GM19452 (cell line): ENCODE results near the gene SLC66A1.

ENCODE experiments used
- ATAC-seq: cut with Tn5 transposase; IDR thresholded peaks from one replicate; pipeline ENCODE4 v1.9.1; 2021; ENCODE audit not compliant: unreplicated experiment

Gene SLC66A1

DNA sequence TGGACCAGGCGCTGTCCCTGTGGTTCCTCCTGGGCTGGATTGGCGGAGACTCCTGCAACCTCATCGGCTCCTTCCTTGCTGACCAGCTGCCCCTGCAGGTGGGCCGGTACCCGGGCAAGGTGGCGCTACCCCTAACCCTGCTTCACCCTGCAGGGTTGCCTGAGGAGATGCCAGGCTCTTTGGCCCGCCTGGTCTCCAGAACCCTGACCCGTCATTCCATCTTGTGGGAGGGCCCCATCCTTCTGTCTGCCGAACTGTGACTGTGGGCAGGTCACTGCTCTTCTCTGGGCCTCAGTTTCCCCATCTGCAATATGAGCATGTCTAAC lies 12.5 kb downstream of the SLC66A1 start:
- ATAC-seq, result no peak

DNA sequence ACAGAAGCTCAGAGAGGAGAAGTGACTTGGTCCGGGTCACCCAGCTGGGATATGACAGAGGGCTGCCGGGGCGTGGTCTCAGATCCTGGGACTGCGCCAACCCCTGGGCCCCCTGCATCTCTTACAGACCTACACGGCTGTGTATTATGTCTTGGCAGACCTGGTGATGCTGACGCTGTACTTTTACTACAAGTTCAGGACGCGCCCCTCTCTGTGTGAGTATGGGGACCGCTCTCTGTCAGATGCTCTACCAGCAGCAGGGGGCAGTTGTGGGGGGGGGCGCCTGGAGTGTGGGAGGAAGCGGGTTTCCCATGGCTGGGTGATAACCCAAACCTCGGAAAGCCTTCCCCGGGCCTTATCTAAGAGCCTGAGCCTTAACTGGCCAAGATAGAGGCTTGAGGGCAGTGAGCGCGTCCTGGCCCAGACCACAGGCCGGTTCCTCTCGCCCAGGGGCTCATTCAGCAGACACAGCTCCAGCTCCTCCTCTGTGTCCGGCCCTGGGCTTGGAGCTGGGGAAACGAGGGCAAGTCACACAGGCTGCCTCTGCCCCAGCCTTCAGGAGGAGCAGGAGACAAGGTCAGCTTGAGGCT lies 13.3 kb downstream of the SLC66A1 start:
- ATAC-seq, result no peak

DNA sequence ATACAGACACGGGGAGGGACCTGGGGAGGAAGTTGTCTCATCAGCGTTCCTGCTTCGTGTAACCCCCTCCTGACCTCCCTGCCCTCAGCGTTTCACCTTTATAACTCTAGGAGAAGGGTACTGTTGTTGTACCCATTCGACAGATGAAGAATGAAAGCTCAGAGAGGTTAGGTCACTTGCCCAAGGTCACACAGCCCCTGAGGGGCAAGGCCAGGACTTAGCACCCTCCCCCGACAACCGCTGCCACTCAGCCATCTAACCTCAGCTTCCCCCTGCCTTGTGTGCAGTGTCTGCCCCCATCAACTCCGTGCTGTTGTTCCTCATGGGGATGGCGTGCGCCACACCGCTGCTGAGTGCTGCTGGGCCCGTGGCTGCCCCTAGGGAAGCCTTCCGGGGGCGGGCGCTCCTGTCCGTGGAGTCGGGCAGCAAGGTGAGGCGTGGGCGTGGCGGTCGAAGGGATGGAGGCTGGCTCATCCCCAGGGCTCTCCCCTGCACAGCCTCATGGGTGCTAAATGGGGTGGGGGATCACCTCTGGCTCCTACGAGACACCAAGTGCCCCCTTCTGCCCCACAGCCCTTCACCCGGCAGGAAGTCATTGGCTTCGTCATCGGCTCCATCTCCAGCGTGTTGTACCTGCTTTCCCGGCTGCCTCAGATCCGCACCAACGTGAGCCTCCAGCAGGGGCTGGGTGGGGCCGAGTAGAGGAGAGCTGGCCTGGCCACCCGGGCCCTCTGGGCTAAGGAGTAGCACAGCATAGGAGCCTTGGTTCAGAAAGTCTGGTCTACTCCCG lies 14.0 kb downstream of the SLC66A1 start:
- ATAC-seq, result no peak

GRCh38 chr1:19326748-19327065 lies 14.6 kb downstream of the SLC66A1 start:
- ATAC-seq, result no peak

DNA sequence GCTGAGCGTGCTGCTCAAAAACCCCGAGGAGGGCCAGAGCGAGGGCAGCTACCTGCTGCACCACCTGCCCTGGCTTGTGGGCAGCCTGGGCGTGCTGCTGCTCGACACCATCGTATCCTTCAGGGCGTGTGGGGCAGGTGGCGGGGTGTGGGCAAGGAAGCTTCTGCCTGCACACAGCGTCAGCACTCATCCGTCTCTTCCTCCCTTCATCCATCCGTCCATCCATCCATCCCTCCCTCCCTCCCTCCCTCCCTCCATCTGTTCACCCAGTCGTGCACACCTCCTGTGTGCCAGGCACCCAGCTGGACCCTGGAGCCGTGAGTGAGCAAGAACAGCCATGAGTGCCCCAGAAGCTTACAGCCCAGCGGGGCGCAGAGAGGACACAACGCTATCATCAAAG lies 15.2 kb downstream of the SLC66A1 start:
- no peak for ATAC-seq

DNA sequence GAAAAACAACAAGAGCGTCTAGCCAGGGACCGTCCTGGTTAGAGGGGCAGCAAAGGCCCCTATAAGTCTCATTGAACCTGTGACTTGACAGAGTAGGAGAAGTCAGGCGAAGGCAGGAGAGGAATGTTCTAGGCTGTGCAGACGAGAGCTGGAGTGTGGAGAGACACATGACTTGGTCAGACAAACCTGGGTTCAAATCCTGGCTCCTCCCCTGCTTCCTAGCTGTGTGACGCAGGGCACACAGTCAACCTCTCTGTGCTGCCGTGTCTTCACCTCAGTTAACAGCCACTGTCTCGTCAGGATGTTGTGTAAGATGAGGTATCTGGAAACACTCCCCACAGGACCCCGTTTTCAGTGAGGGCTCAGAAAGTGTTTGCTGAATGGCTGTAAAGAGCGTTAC lies 15.6 kb downstream of the SLC66A1 start:
- no peak for ATAC-seq

- no peak for ATAC-seq
These were observed 16.4 kb downstream of the SLC66A1 start for GRCh38 chr1:19328486-19328885.

DNA sequence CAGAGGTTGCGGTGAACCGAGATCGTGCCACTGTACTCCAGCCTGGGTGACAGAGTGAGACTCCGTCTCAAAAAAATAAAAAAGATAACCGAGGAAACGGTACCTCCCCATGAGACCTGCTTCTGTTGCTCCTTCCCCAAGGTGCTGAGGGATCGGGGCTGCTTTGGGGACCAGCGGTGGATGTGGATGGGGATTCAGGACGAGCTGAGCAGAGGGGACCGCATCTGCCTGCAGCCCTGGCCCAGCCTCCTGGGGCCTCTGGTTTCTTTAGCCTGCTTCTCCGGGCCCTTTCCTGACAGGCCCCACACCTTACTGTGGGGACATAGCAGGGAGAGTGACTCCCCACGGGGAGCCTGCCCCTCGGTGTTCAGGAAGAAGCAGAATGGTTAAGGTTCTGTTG lies 17.1 kb downstream of the SLC66A1 start:
- ATAC-seq, result no peak

DNA sequence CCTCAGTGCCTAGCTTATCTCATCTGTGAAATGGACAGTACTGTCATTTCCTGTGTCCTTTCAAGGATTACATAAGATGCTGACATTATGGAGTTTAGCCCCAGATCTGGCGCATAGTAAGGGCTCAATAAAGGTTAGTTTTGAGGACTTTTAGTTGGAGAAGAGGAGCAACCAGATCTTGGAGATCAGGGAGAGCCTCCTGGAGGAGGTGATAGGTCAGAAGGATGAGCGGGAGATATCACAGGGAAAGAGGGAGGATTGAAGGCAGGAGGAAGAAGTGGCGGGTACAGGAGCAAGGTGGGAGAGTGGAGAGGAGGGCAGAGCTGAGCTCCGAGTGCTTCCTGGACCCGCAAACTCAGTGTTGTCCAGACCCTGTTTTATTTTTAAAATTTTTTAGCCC lies 17.5 kb downstream of the SLC66A1 start:
- no peak for ATAC-seq

- ATAC-seq, result no peak
These were observed 18.5 kb downstream of the SLC66A1 start for GRCh38 chr1:19330449-19331135.

DNA sequence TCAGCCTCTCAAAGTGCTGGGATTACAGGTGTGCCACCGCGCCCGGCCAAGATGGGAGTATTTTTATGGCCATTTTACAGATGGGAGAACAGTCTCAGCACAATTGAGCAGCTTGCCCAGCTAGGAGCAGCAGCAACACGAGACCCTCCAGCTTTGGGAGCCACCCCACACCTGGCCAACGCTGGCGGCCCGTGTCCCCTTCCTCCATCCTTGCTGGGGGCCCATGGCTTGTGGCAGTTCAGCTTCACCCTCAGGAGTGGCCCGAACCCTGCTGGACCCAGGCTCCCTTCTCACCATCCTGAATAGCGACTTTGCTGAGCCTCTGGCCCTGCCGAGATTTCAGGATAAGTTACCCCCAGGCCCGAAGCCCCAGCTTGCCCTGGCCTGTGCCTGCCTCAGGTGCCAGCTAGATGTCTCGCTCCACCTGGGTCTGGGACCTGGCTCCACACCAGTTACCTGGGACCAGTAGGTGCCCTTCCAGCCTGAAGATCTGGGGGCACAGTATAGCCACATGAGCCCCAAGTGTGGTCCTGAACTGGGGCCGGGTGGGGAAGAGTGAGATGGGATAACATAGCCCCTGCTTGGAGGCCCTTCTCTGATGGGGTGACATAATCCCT lies 19.2 kb downstream of the SLC66A1 start:
- ATAC-seq, result no peak

GRCh38 chr1:19332832-19333231 lies 20.7 kb downstream of the SLC66A1 start:
- ATAC-seq, result no peak

DNA sequence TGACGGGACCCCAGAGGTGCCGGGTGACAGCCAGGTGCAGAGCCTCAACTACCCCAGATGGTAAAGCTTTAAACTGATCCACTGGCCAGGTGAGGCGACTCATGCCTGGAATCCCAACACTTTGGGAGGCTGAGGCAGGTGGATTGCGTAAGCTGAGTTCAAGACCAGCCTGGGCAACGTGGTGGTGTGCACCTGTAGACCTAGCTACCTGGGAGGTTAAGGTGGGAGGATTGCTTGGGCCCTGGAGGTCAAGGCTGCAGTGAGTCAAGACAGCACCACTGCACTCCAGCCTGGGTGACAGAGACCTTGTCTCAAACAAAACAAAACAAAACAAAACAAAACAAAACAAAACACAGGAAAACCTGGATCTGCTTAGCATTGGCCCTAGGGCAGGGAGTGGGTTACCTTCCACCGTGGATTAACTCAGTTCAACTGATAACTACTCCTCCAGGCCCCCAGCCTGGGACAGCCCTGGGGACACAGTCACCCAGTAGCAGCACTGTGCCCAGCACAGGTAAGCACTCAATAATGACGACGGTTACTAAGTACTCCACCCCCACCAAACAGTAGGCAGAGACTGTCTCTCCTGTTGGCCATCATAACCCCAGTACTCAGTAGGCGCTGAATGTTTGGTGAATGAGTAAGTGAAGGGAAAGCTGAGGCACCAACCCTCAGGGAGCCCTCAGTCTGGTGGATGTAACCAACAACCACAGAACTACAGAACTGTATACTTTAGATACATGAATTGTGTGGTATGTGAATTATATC lies 21.6 kb downstream of the SLC66A1 start:
- ATAC-seq, result no peak

DNA sequence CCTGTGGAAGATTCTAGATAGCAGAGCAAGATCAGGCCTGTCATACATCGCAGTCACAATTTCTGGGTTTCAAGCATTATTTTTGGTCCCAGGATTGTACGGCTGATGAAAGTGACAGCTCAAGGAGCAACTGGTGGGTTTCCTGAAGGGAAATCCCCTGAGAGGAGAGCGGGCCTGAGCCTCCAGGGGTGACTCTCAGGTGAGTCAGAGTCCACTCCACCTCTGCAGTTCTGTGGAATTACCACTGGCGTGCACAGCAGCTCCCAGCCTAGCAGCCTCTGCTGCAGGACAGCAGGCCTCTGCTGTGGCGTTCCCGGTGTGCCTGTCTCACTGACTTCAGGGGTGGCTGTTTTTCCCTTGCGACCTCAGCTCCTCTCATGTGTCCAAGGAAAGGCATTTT lies 24.4 kb downstream of the SLC66A1 start:
- ATAC-seq, result no peak

GRCh38 chr1:19337289-19337688 lies 25.2 kb downstream of the SLC66A1 start:
- no peak for ATAC-seq

DNA sequence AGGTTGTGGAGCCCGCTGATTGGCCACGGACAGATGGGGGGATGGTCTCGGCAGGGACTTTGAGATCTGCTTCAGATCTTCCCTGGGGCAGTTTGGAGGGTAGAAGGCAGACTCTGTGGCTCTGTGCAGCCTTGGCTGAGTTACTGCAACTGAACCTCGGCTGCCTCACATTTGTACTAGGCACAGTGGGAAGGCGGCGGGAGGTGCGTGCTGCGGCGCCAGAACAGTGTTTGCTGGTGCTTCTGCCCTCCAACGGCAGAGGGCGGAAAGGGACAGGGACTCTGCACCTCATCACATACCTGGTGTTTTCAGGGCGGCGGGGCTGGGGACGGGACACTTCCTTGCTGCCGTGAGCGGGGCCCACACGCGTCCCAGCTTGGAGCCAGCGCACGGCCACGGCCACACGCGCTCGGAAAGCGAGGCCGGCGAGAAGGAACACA lies 26.2 kb downstream of the SLC66A1 start:
- ATAC-seq, result no peak

DNA sequence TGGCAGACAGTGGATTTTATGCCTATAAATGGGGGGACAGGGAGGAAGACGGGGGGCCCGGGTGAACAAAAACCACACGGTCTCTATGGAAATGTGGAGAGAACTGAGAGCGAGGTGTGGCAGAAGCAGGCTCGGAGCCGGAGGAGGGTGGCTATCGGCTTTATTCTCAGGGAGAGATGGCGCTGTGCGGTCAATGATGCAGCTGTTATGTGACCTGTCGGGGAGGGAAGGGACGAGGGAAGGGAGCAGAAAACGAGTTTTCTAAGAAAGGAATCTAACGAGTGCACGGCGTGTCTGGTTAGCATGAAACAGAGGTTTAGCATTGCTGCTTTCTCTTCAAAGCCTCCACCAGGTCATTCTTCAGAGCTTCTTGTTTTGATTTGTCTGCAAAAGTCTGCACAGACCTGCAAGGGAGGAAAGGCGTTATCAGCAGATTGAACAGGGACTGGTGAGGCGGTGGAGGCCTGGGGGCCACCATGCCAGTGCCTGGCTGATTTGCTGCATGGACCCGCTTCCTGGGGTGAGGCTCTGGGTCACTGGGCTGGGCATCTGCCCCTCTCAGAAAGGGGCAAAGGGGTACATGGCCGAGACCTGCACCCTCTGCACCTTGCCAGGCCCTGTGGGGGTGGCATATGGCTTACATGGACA lies 27.2 kb downstream of the SLC66A1 start:
- ATAC-seq, result no peak

- no peak for ATAC-seq
These were observed 28.3 kb downstream of the SLC66A1 start for GRCh38 chr1:19340387-19340937.

GRCh38 chr1:19341201-19342061 lies 29.3 kb downstream of the SLC66A1 start:
- no peak for ATAC-seq
